Caco-2 (cell line): ENCODE measurements around the gene MB21D2. TPM values are rescaled to one million over a fixed set of nuclear protein-coding genes. Genes with fewer than 3 reads are reported as not detected.

Experiments used
- BruUV-seq: library from RNA; stranded (reverse); fragments of 400-500 nt; replicated peaks from 2 replicates; lab custom pipeline; 2021; lab: Mats Ljungman, UMichigan
- CTCF ChIA-PET: fragments of 300-600 bp; sonication (Branson Sonifier 250); formaldehyde crosslinking; loops from one replicate; lab custom pipeline; 2022; ENCODE audit warnings: antibody characterized with exemption; lab: Charles Lee
- POLR2A ChIA-PET: fragments of 300-600 bp; sonication (Branson Sonifier 250); formaldehyde crosslinking; loops from one replicate; lab custom pipeline; 2022; ENCODE audit warnings: antibody characterized with exemption; lab: Charles Lee
- DNase-seq, 2 experiments: peaks; one replicate each; pipeline versions ENCODE4 v3.0.0 to v3.0.0-alpha.2; 2020 to 2022
- H3K27me3 ChIP-seq: replicated peaks from 2 replicates; pipeline ENCODE4 v1.6.0; 2011; ENCODE audit warnings: low read length; ENCODE audit not compliant: control insufficient read depth, insufficient read depth
- H3K36me3 ChIP-seq: 2 replicates; pipeline ENCODE4 v1.5.1; 2011; ENCODE audit warnings: low read length; ENCODE audit not compliant: control insufficient read depth, insufficient read depth
- H3K4me1 ChIP-seq: fragments of 250-450 bp; sonication (Bioruptor Pico); 2 replicates; pipeline ENCODE4 v1.5.1; 2020; ENCODE audit warnings: mild to moderate bottlenecking
- H3K4me3 ChIP-seq: 2 replicates; pipeline ENCODE4 v1.5.1; 2011; ENCODE audit warnings: low read depth, mild to moderate bottlenecking, control low read depth, low read length
- H3K9me3 ChIP-seq: fragments of 250-450 bp; sonication (Bioruptor Pico); 2 replicates; pipeline ENCODE4 v1.5.1; 2020; ENCODE audit warnings: mild to moderate bottlenecking, moderate library complexity
- H3K27ac Mint-ChIP-seq: one replicate; pipeline ENCODE4 v1.8.0; 2022; ENCODE audit warnings: mixed read lengths; ENCODE audit not compliant: unreplicated experiment
- H3K27me3 Mint-ChIP-seq: one replicate; pipeline ENCODE4 v1.8.0; 2022; ENCODE audit warnings: mixed read lengths; ENCODE audit not compliant: insufficient read depth, unreplicated experiment
- H3K36me3 Mint-ChIP-seq: one replicate; pipeline ENCODE4 v1.8.0; 2022; ENCODE audit warnings: mild to moderate bottlenecking, mixed read lengths; ENCODE audit not compliant: insufficient read depth, unreplicated experiment
- H3K4me1 Mint-ChIP-seq: one replicate; pipeline ENCODE4 v1.8.0; 2022; ENCODE audit warnings: low read depth, mixed read lengths; ENCODE audit not compliant: unreplicated experiment
- H3K4me3 Mint-ChIP-seq: one replicate; pipeline ENCODE4 v1.8.0; 2022; ENCODE audit warnings: mild to moderate bottlenecking, moderate library complexity, mixed read lengths; ENCODE audit not compliant: unreplicated experiment
- H3K9me3 Mint-ChIP-seq: one replicate; pipeline ENCODE4 v1.8.0; 2022; ENCODE audit warnings: mixed read lengths; ENCODE audit not compliant: unreplicated experiment
- CTCF ChIP-seq, 2 experiments: fragments of 200-600 bp in 1 of 2; IDR thresholded peaks; 1 replicate in 1 of 2; 2 replicates in 1 of 2; pipeline versions ENCODE4 v1.5.1 to v1.8.0; 2011 to 2022; ENCODE audit warnings: antibody characterized with exemption in 1 of 2, control low read depth in 1 of 2, inconsistent platforms in 1 of 2, low read depth in 1 of 2, low read length in 1 of 2, mild to moderate bottlenecking in 1 of 2, moderate library complexity in 1 of 2; ENCODE audit not compliant: insufficient read depth in 1 of 2, severe bottlenecking in 1 of 2, unreplicated experiment in 1 of 2
- intact Hi-C: fragments of 100-400 bp; cut with micrococcal nuclease; formaldehyde crosslinking; loops from one replicate; pipeline ENCODE4 v1.10.0; 2022; ENCODE audit not compliant: unreplicated experiment
- total RNA-seq: library from RNA; stranded (reverse); gene quantifications from 2 replicates; pipeline ENCODE4 v1.2.3, GENCODE V29; 2022

The MB21D2 gene
- total RNA-seq, 1 experiment from 2014 or later = 11.0 TPM

GRCh38 chr3:192844836-192845525 is 72.7 kb downstream of the MB21D2 start:
- H3K27me3 Mint-ChIP-seq = no peaks in the 10 kb centered on the region
- H3K9me3 ChIP-seq = no peaks in the 10 kb centered on the region
- H3K36me3 ChIP-seq = no peaks in the 10 kb centered on the region
- no peak overlapping the region for H3K4me3 Mint-ChIP-seq
- POLR2A ChIA-PET = no interaction called here
- no peak overlapping the region for H3K27ac Mint-ChIP-seq
- DNase-seq = no peak
- H3K27me3 ChIP-seq = no peaks in the 10 kb centered on the region
- intact Hi-C loops = loop anchor here (5.0 kb wide), 1 partner anchor 32 kb away; no protein-coding TSS in a partner anchor
- peaks cover 8% of the 10 kb centered on the region for H3K4me1 Mint-ChIP-seq
- H3K4me1 ChIP-seq = peaks cover 30% of the 10 kb centered on the region
- H3K9me3 Mint-ChIP-seq = no peaks in the 10 kb centered on the region
- CTCF ChIA-PET = no interaction called here
- H3K4me3 ChIP-seq = no peak overlapping the region
- no TSS peak for BruUV-seq
- H3K36me3 Mint-ChIP-seq = no peaks in the 10 kb centered on the region
- no peak for TF ChIP-seq CTCF (IDR thresholded peaks at IDR 0.05; ENCODE audit: insufficient read depth in 1 of 2, low read depth in 1 of 2, low read length in 1 of 2, severe bottlenecking in 1 of 2, unreplicated experiment in 1 of 2)

- Histone ChIP-seq H3K4me3 (no peak overlapping the region), H3K36me3 (no peaks in the 10 kb centered on the region), H3K27me3 (no peaks in the 10 kb centered on the region), H3K9me3 (no peaks in the 10 kb centered on the region), H3K4me1 (peaks cover 25% of the 10 kb centered on the region)
- ChIA-PET CTCF (interaction anchor here (1.5 kb wide), 1 partner anchor 45 kb away, joined by 4 read pairs; no protein-coding TSS in a partner anchor), POLR2A (no interaction called here)
- H3K9me3 Mint-ChIP-seq = no peaks in the 10 kb centered on the region
- no peak overlapping the region for H3K27ac Mint-ChIP-seq
- intact Hi-C loops = loop anchor here (5.0 kb wide), 1 partner anchor 33 kb away; no protein-coding TSS in a partner anchor
- no peaks in the 10 kb centered on the region for H3K27me3 Mint-ChIP-seq
- H3K4me1 Mint-ChIP-seq = peaks cover 8% of the 10 kb centered on the region
- no peak for DNase-seq
- H3K4me3 Mint-ChIP-seq = no peak overlapping the region
- TF ChIP-seq CTCF (IDR thresholded peaks at IDR 0.05; ENCODE audit: insufficient read depth in 1 of 2, low read depth in 1 of 2, low read length in 1 of 2, severe bottlenecking in 1 of 2, unreplicated experiment in 1 of 2) = no peak
- H3K36me3 Mint-ChIP-seq = no peaks in the 10 kb centered on the region
- BruUV-seq = no TSS peak
Measured at GRCh38 chr3:192844486-192844765, 73.2 kb downstream of the MB21D2 start.

- Mint-ChIP-seq H3K27me3 (no peaks in the 10 kb centered on the region), H3K27ac (no peak overlapping the region), H3K36me3 (no peaks in the 10 kb centered on the region), H3K4me3 (no peak overlapping the region), H3K9me3 (no peaks in the 10 kb centered on the region), H3K4me1 (peaks cover 8% of the 10 kb centered on the region)
- Histone ChIP-seq H3K4me1 (peaks cover 23% of the 10 kb centered on the region), H3K36me3 (no peaks in the 10 kb centered on the region), H3K9me3 (no peaks in the 10 kb centered on the region), H3K4me3 (no peak overlapping the region), H3K27me3 (no peaks in the 10 kb centered on the region)
- no TSS peak for BruUV-seq
- ChIA-PET POLR2A (no interaction called here), CTCF (interaction anchor here (1.5 kb wide), 1 partner anchor 46 kb away, joined by 4 read pairs; no protein-coding TSS in a partner anchor)
- TF ChIP-seq CTCF (IDR thresholded peaks at IDR 0.05; ENCODE audit: insufficient read depth in 1 of 2, low read depth in 1 of 2, low read length in 1 of 2, severe bottlenecking in 1 of 2, unreplicated experiment in 1 of 2) = no peak
- DNase-seq = no peak
- intact Hi-C loops = loop anchor here (5.0 kb wide), 1 partner anchor 33 kb away; no protein-coding TSS in a partner anchor
Measured at GRCh38 chr3:192843723-192844485, 73.8 kb downstream of the MB21D2 start.
